ENCODE results near the gene CCDC198.

DNA sequence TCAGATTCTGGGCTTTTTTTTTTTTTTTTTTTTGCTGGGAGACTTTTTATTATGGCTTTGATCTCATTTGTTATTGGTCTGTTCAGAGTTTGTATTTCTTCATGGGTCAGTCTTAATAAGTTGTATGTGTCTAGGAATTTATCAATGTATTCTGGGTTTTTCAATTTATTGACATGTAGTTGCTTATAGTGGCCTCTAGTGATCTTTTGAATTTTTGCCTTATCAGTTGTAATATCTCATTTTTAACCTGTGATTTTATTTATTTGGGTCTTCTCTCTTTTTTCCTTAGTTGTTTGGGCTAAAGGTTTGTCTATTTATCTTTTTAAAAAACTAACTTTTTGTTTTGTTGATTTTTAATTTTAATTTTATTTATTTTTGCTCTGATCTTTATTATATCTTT lies 57.7 kb downstream of the CCDC198 start:
- TF ChIP-seq, protein P1, sequence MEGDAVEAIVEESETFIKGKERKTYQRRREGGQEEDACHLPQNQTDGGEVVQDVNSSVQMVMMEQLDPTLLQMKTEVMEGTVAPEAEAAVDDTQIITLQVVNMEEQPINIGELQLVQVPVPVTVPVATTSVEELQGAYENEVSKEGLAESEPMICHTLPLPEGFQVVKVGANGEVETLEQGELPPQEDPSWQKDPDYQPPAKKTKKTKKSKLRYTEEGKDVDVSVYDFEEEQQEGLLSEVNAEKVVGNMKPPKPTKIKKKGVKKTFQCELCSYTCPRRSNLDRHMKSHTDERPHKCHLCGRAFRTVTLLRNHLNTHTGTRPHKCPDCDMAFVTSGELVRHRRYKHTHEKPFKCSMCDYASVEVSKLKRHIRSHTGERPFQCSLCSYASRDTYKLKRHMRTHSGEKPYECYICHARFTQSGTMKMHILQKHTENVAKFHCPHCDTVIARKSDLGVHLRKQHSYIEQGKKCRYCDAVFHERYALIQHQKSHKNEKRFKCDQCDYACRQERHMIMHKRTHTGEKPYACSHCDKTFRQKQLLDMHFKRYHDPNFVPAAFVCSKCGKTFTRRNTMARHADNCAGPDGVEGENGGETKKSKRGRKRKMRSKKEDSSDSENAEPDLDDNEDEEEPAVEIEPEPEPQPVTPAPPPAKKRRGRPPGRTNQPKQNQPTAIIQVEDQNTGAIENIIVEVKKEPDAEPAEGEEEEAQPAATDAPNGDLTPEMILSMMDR (conservative IDR thresholded peaks at IDR 0.05; ENCODE audit: low read length): no peak
- no peak for TF ChIP-seq EZH2phosphoT487 (IDR thresholded peaks at IDR 0.05; ENCODE audit: borderline replicate concordance)

All from Loucy (cell line).